Measurements from ENCODE around the gene ACBD5. TPM values are rescaled to one million over a fixed set of nuclear protein-coding genes. Genes with fewer than 3 reads are reported as not detected.
"Not testable (repeated sequence)": the region's sequence is repeated elsewhere in the genome, so short reads cannot be mapped to it uniquely, and the experiment has no call there.

ACBD5 gene
- 10 to 100 TPM; 20.6 to 24.9 TPM for total RNA-seq

GRCh38 chr10:27240212-27241009 lies at the start of gene ACBD5:
Gene ACBD5, minus strand, starts transcription at chr10:27240797. Its CDS starts 109 bp downstream, at chr10:27240688.
- Mint-ChIP-seq H3K27ac (peak within 1 kb of the TSS; percentile 99), H3K36me3 (ENCODE audit: low read depth) (peaks cover 20% of the 10 kb centered on the region), H3K4me1 (ENCODE audit: low read depth) (peaks cover 22% of the 10 kb centered on the region), H3K27me3 (ENCODE audit: low read depth) (no peaks in the 10 kb centered on the region), H3K4me3 (peak within 1 kb of the TSS; percentile 93), H3K9me3 (ENCODE audit: insufficient read depth) (no peaks in the 10 kb centered on the region)
- DNase-seq (peak; percentile 79), ATAC-seq (peak; percentile 57)
- CTCF ChIA-PET = interaction anchor here (1.0 to 3.0 kb wide), 3 partner anchors 12 to 515 kb away, joined by 3 to 22 read pairs (median 7); no protein-coding TSS in a partner anchor
- POLR2A ChIA-PET = interaction anchor here (0.8 to 2.5 kb wide), 9 partner anchors 10 to 264 kb away, joined by 3 to 15 read pairs (median 6); partner anchors contain the start of genes MASTL, RAB18 and YME1L1

- Mint-ChIP-seq H3K4me3 (no peak overlapping the region), H3K36me3 (ENCODE audit: low read depth) (no peaks in the 10 kb centered on the region)
- ATAC-seq = peak; percentile 73
Observed at GRCh38 chr10:27285093-27285492, 44.5 kb upstream of the ACBD5 start.

GRCh38 chr10:27276581-27276980 lies 36.0 kb upstream of the ACBD5 start:
- no peaks in the 10 kb centered on the region for H3K36me3 Mint-ChIP-seq (ENCODE audit: low read depth)
- H3K27ac Mint-ChIP-seq = no peak overlapping the region
- H3K4me3 Mint-ChIP-seq = no peak overlapping the region
- DNase-seq (no peak), ATAC-seq (no peak)
- H3K27me3 Mint-ChIP-seq (ENCODE audit: low read depth) = peaks cover 40% of the 10 kb centered on the region
- ChIA-PET POLR2A (no interaction called here), CTCF (no interaction called here)
- H3K9me3 Mint-ChIP-seq (ENCODE audit: insufficient read depth) = no peaks in the 10 kb centered on the region
- no peaks in the 10 kb centered on the region for H3K4me1 Mint-ChIP-seq (ENCODE audit: low read depth)

More at GRCh38 chr10:27285093-27285492, 44.5 kb upstream of the ACBD5 start:
- H3K4me1 Mint-ChIP-seq (ENCODE audit: low read depth) = peaks cover 7% of the 10 kb centered on the region
- ChIA-PET CTCF (interaction anchor here (0.7 to 1.5 kb wide), 6 partner anchors 30 to 65 kb away, joined by 3 to 8 read pairs (median 3); no protein-coding TSS in a partner anchor), POLR2A (interaction anchor here (1.3 kb wide), 1 partner anchor 28 kb away, joined by 3 read pairs; no protein-coding TSS in a partner anchor)
- no peaks in the 10 kb centered on the region for H3K27me3 Mint-ChIP-seq (ENCODE audit: low read depth)
- H3K27ac Mint-ChIP-seq = no peak overlapping the region
- no peaks in the 10 kb centered on the region for H3K9me3 Mint-ChIP-seq (ENCODE audit: insufficient read depth)
- peak; percentile 56 for DNase-seq

- ATAC-seq; H3K27ac Mint-ChIP-seq; H3K9me3 Mint-ChIP-seq (ENCODE audit: insufficient read depth); H3K4me1 Mint-ChIP-seq (ENCODE audit: low read depth); POLR2A ChIA-PET; DNase-seq; CTCF ChIA-PET; H3K36me3 Mint-ChIP-seq (ENCODE audit: low read depth); H3K4me3 Mint-ChIP-seq: not testable (repeated sequence)
- peaks cover 43% of the 10 kb centered on the region for H3K27me3 Mint-ChIP-seq (ENCODE audit: low read depth)
Observed at GRCh38 chr10:27266025-27266424, 25.4 kb upstream of the ACBD5 start.

GRCh38 chr10:27262788-27263187 lies 22.2 kb upstream of the ACBD5 start:
- H3K9me3 Mint-ChIP-seq (ENCODE audit: insufficient read depth); ATAC-seq; H3K4me3 Mint-ChIP-seq; CTCF ChIA-PET; H3K27ac Mint-ChIP-seq; DNase-seq; H3K36me3 Mint-ChIP-seq (ENCODE audit: low read depth); POLR2A ChIA-PET: not testable (repeated sequence)
- Mint-ChIP-seq H3K27me3 (ENCODE audit: low read depth) (peaks cover 54% of the 10 kb centered on the region), H3K4me1 (ENCODE audit: low read depth) (peaks cover 16% of the 10 kb centered on the region)

GRCh38 chr10:27258838-27259812 lies 18.5 kb upstream of the ACBD5 start:
- DNase-seq (peak; percentile 37), ATAC-seq (peak; percentile 45)
- peaks cover 11% of the 10 kb centered on the region for H3K36me3 Mint-ChIP-seq (ENCODE audit: low read depth)
- H3K27ac Mint-ChIP-seq = peak overlapping the region; percentile 26
- ChIA-PET POLR2A (interaction anchor here (0.9 kb wide), 1 partner anchor 16 kb away, joined by 3 read pairs; no protein-coding TSS in a partner anchor), CTCF (interaction anchor here (1.4 to 1.5 kb wide), 2 partner anchors 35 to 483 kb away, joined by 3 to 4 read pairs; no protein-coding TSS in a partner anchor)
- H3K4me3 Mint-ChIP-seq = peak overlapping the region; percentile 76
- peaks cover 53% of the 10 kb centered on the region for H3K27me3 Mint-ChIP-seq (ENCODE audit: low read depth)
- H3K4me1 Mint-ChIP-seq (ENCODE audit: low read depth) = peaks cover 27% of the 10 kb centered on the region
- no peaks in the 10 kb centered on the region for H3K9me3 Mint-ChIP-seq (ENCODE audit: insufficient read depth)

GRCh38 chr10:27258492-27258837 lies 17.9 kb upstream of the ACBD5 start:
- ATAC-seq (peak; percentile 11), DNase-seq (no peak)
- Mint-ChIP-seq H3K4me3 (peak overlapping the region; percentile 76), H3K9me3 (ENCODE audit: insufficient read depth) (no peaks in the 10 kb centered on the region), H3K27ac (peak overlapping the region; percentile 26), H3K36me3 (ENCODE audit: low read depth) (peaks cover 11% of the 10 kb centered on the region), H3K4me1 (ENCODE audit: low read depth) (peaks cover 30% of the 10 kb centered on the region), H3K27me3 (ENCODE audit: low read depth) (peaks cover 49% of the 10 kb centered on the region)
- ChIA-PET POLR2A (interaction anchor here (1.5 to 1.6 kb wide), 2 partner anchors 19 to 35 kb away, joined by 6 to 8 read pairs; partner anchors contain the start of gene ACBD5), CTCF (no interaction called here)

- peaks cover 40% of the 10 kb centered on the region for H3K27me3 Mint-ChIP-seq (ENCODE audit: low read depth)
- CTCF ChIA-PET = interaction anchor here (1.0 to 1.5 kb wide), 3 partner anchors 14 to 102 kb away, joined by 3 to 5 read pairs (median 5); partner anchors contain the start of gene YME1L1
Observed at GRCh38 chr10:27256299-27257189, 15.9 kb upstream of the ACBD5 start.

GRCh38 chr10:27253576-27253975 lies 13.0 kb upstream of the ACBD5 start:
- H3K9me3 Mint-ChIP-seq (ENCODE audit: insufficient read depth) = no peaks in the 10 kb centered on the region
- no peak overlapping the region for H3K27ac Mint-ChIP-seq
- peaks cover 9% of the 10 kb centered on the region for H3K36me3 Mint-ChIP-seq (ENCODE audit: low read depth)
- POLR2A ChIA-PET = interaction anchor here (0.9 to 1.5 kb wide), 2 partner anchors 10 to 11 kb away, joined by 4 read pairs; no protein-coding TSS in a partner anchor
- ATAC-seq (no peak), DNase-seq (no peak)
- CTCF ChIA-PET = interaction anchor here (1.9 kb wide), 1 partner anchor 14 kb away, joined by 7 read pairs; the partner anchor contains the start of gene ACBD5
- peaks cover 29% of the 10 kb centered on the region for H3K4me1 Mint-ChIP-seq (ENCODE audit: low read depth)
- no peak overlapping the region for H3K4me3 Mint-ChIP-seq
- peaks cover 17% of the 10 kb centered on the region for H3K27me3 Mint-ChIP-seq (ENCODE audit: low read depth)

More at GRCh38 chr10:27256299-27257189, 15.9 kb upstream of the ACBD5 start:
- no peak for ATAC-seq
- DNase-seq = no peak
- POLR2A ChIA-PET = interaction anchor here (0.6 to 1.8 kb wide), 8 partner anchors 8 to 559 kb away, joined by 3 to 23 read pairs (median 4); partner anchors contain the start of genes ACBD5 and PDSS1
- H3K4me1 Mint-ChIP-seq (ENCODE audit: low read depth) = peaks cover 37% of the 10 kb centered on the region
- H3K4me3 Mint-ChIP-seq = peak overlapping the region; percentile 76
- H3K9me3 Mint-ChIP-seq (ENCODE audit: insufficient read depth) = no peaks in the 10 kb centered on the region
- H3K36me3 Mint-ChIP-seq (ENCODE audit: low read depth) = peaks cover 11% of the 10 kb centered on the region
- H3K27ac Mint-ChIP-seq = peak overlapping the region; percentile 73

- peak; percentile 88 for ATAC-seq
- POLR2A ChIA-PET = interaction anchor here (2.6 kb wide), 1 partner anchor 10 kb away, joined by 37 read pairs; no protein-coding TSS in a partner anchor
Observed at GRCh38 chr10:27252267-27253000, 11.8 kb upstream of the ACBD5 start.

More at GRCh38 chr10:27252267-27253000, 11.8 kb upstream of the ACBD5 start:
- Mint-ChIP-seq H3K27me3 (ENCODE audit: low read depth) (peaks cover 6% of the 10 kb centered on the region), H3K4me1 (ENCODE audit: low read depth) (peaks cover 17% of the 10 kb centered on the region), H3K9me3 (ENCODE audit: insufficient read depth) (no peaks in the 10 kb centered on the region), H3K27ac (peak overlapping the region; percentile 88), H3K36me3 (ENCODE audit: low read depth) (peaks cover 6% of the 10 kb centered on the region), H3K4me3 (peak overlapping the region; percentile 75)
- CTCF ChIA-PET = interaction anchor here (0.6 to 1.9 kb wide), 6 partner anchors 10 to 107 kb away, joined by 3 to 18 read pairs (median 5); partner anchors contain the start of gene ACBD5
- DNase-seq = peak; percentile 77

All from activated CD8-positive, alpha-beta T cell treated with anti-CD3 and anti-CD28 coated beads, Interleukin-2, amount 10 ng/mL, durations not matched to agents 7 days and 5 days (primary cell).